K562 (cell line): ENCODE measurements around the gene RUNDC1. TPM values are rescaled to one million over a fixed set of nuclear protein-coding genes. Genes with fewer than 3 reads are reported as not detected.

ENCODE experiments used
- ADNP ChIP-seq: fragments of 200-800 bp; sonication (Bioruptor generic); IDR thresholded peaks from 2 replicates; pipeline ENCODE4 v1.6.1; 2016; ENCODE audit warnings: missing genetic modification characterization, missing compliant biosample characterization
- ARHGAP35 ChIP-seq: fragments of 450-650 bp; IDR thresholded peaks from 2 replicates; pipeline ENCODE4 v1.6.1; 2018; ENCODE audit not compliant: partially characterized antibody
- GTF2A2 ChIP-seq: IDR thresholded peaks from 2 replicates; pipeline ENCODE4 v1.6.1; 2016; ENCODE audit warnings: mild to moderate bottlenecking, missing genetic modification characterization, missing compliant biosample characterization
- HMG20B ChIP-seq: fragments of 250-450 bp; sonication (Bioruptor Pico); IDR thresholded peaks from 2 replicates; pipeline ENCODE4 v1.5.0; 2021; ENCODE audit warnings: mild to moderate bottlenecking
- KAT7 ChIP-seq: sonication (generic); formaldehyde crosslinking; IDR thresholded peaks from 2 replicates; pipeline ENCODE4 v1.8.0; 2022; ENCODE audit warnings: missing genetic modification reagents, mild to moderate bottlenecking, borderline replicate concordance
- NELFE ChIP-seq: IDR thresholded peaks from 2 replicates; pipeline ENCODE4 v1.6.1; 2011; ENCODE audit warnings: mild to moderate bottlenecking; ENCODE audit not compliant: insufficient read depth, insufficient read length
- NUFIP1 ChIP-seq: fragments of 450-650 bp; IDR thresholded peaks from 2 replicates; pipeline ENCODE4 v1.6.1; 2018; ENCODE audit not compliant: partially characterized antibody
- POU5F1 ChIP-seq: fragments of 150-350 bp; IDR thresholded peaks from 2 replicates; pipeline ENCODE4 v1.6.1; 2014; ENCODE audit warnings: borderline replicate concordance, low read length, low read depth, mild to moderate bottlenecking; ENCODE audit not compliant: partially characterized antibody
- TFE3 ChIP-seq: fragments of 450-650 bp; formaldehyde crosslinking; IDR thresholded peaks from 2 replicates; pipeline ENCODE4 v1.4.0; 2020; ENCODE audit warnings: mild to moderate bottlenecking, mixed read lengths
- ZBTB40 ChIP-seq, 2 experiments: fragments of 450-650 bp in 1 of 2; sonication (generic) in 1 of 2; formaldehyde crosslinking in 1 of 2; IDR thresholded peaks; 2 replicates each; pipeline versions ENCODE4 v1.7.1 to v1.9.0; 2016 to 2022; ENCODE audit warnings: inconsistent platforms in 1 of 2, mild to moderate bottlenecking in 1 of 2, missing genetic modification reagents in 1 of 2
- ZKSCAN1 ChIP-seq: fragments of 150-350 bp; IDR thresholded peaks from 2 replicates; pipeline ENCODE4 v1.6.1; 2016; ENCODE audit warnings: low read depth, low read length
- polyA plus RNA-seq, 8 experiments: library from polyadenylated mRNA; depleted of rRNA in 4 of 8; stranded (reverse) in 5 of 8; unstranded in 3 of 8; fragments of >200 nt; fragmentation: Nextera tagmentation in 2 of 8; fragmentation: Illumina TruSeq in 1 of 8; extraction: Ambion mirVana in 2 of 8; extraction: Trizol in 1 of 8; gene quantifications; 2 replicates each; pipeline versions ENCODE4 v1.2.1 to v1.2.3, GENCODE V29; 2011 to 2014; ENCODE audit warnings: inconsistent platforms in 1 of 8, missing spikeins in 1 of 8
- total RNA-seq, 7 experiments: library from RNA; depleted of rRNA in 6 of 7; stranded (reverse); fragments of >200 nt in 6 of 7; fragmentation: Illumina TruSeq in 2 of 7; extraction: Trizol in 2 of 7; gene quantifications; 2 replicates each; pipeline versions ENCODE4 v1.2.1 to v1.2.3, GENCODE V29; 2011 to 2021; ENCODE audit warnings: low replicate concordance in 1 of 7
- TF ChIP-seq, protein P1 (sequence below): sonication (generic); IDR thresholded peaks from 2 replicates; pipeline ENCODE4 v1.6.1; 2016
- TF ChIP-seq, protein P2 (sequence below): IDR thresholded peaks from 2 replicates; pipeline ENCODE4 v1.6.1; 2014; ENCODE audit warnings: antibody characterized with exemption

RUNDC1 gene
- total and polyA plus RNA-seq, 9 of the 15 experiments (the other 6 are each of a cell fraction or from before 2014, with no cell fraction given) = 3.4 to 12.6 (median 9.4) TPM

- TF ChIP-seq, protein P1, sequence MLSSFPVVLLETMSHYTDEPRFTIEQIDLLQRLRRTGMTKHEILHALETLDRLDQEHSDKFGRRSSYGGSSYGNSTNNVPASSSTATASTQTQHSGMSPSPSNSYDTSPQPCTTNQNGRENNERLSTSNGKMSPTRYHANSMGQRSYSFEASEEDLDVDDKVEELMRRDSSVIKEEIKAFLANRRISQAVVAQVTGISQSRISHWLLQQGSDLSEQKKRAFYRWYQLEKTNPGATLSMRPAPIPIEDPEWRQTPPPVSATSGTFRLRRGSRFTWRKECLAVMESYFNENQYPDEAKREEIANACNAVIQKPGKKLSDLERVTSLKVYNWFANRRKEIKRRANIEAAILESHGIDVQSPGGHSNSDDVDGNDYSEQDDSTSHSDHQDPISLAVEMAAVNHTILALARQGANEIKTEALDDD = no peak
- TF ChIP-seq TFE3 (CRISPR knock-in tag) = no peak
- TF ChIP-seq KAT7 (CRISPR knock-in tag) = no peak
- no peak for TF ChIP-seq ARHGAP35
- TF ChIP-seq NELFE = no peak
- TF ChIP-seq GTF2A2 = no peak
- no peak for TF ChIP-seq NUFIP1
- TF ChIP-seq POU5F1 = no peak
- TF ChIP-seq HMG20B (CRISPR knock-in tag) = no peak
- TF ChIP-seq ZBTB40 (IDR thresholded peaks at IDR 0.05) = peak; percentile 71
- no peak for TF ChIP-seq ZBTB40 (CRISPR knock-in tag; IDR thresholded peaks at IDR 0.05)
- TF ChIP-seq, protein P2, sequence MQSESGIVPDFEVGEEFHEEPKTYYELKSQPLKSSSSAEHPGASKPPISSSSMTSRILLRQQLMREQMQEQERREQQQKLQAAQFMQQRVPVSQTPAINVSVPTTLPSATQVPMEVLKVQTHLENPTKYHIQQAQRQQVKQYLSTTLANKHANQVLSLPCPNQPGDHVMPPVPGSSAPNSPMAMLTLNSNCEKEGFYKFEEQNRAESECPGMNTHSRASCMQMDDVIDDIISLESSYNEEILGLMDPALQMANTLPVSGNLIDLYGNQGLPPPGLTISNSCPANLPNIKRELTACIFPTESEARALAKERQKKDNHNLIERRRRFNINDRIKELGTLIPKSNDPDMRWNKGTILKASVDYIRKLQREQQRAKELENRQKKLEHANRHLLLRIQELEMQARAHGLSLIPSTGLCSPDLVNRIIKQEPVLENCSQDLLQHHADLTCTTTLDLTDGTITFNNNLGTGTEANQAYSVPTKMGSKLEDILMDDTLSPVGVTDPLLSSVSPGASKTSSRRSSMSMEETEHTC = no peak
- TF ChIP-seq ADNP (tag) = no peak
- no peak for TF ChIP-seq ZKSCAN1
These were observed 673 bp upstream of the RUNDC1 start, which contains the start of gene PTGES3L (continued) for GRCh38 chr17:42979511-42980273.
